GM21390 (cell line): ENCODE results near the gene GBF1.

Experiments
- ATAC-seq: cut with Tn5 transposase; IDR thresholded peaks from one replicate; pipeline ENCODE4 v1.9.1; 2021; ENCODE audit not compliant: unreplicated experiment

GBF1 gene

GRCh38 chr10:102406815-102407214 is 161.5 kb downstream of the GBF1 start:
- ATAC-seq = no peak

GRCh38 chr10:102407425-102408130 is 162.2 kb downstream of the GBF1 start:
- ATAC-seq = no peak

- ATAC-seq = no peak
These were observed 162.9 kb downstream of the GBF1 start for GRCh38 chr10:102408131-102408727.

- no peak for ATAC-seq
These were observed 163.6 kb downstream of the GBF1 start for GRCh38 chr10:102408728-102409603.

GRCh38 chr10:102409604-102410428 is 164.5 kb downstream of the GBF1 start:
- no peak for ATAC-seq

GRCh38 chr10:102410429-102411073 is 165.2 kb downstream of the GBF1 start:
- ATAC-seq = no peak

- ATAC-seq = no peak
These were observed 166.3 kb downstream of the GBF1 start for GRCh38 chr10:102411341-102412255.

- no peak for ATAC-seq
These were observed 167.0 kb downstream of the GBF1 start for GRCh38 chr10:102412293-102412692.

GRCh38 chr10:102413053-102413705 is 167.8 kb downstream of the GBF1 start:
- ATAC-seq = no peak

- ATAC-seq = no peak
These were observed 168.7 kb downstream of the GBF1 start for GRCh38 chr10:102413806-102414561.

GRCh38 chr10:102414749-102415148 is 169.4 kb downstream of the GBF1 start:
- ATAC-seq = no peak

GRCh38 chr10:102416283-102416682 is 171.0 kb downstream of the GBF1 start:
- no peak for ATAC-seq

GRCh38 chr10:102416695-102417094 is 171.4 kb downstream of the GBF1 start:
- ATAC-seq = no peak

- ATAC-seq = no peak
These were observed 173.4 kb downstream of the GBF1 start, which contains the start of gene PSD for GRCh38 chr10:102418622-102419268. Gene PSD, minus strand, starts transcription at chr10:102418785. Its CDS starts 1,747 bp downstream, at chr10:102417038.

- ATAC-seq = no peak
These were observed 174.2 kb downstream of the GBF1 start for GRCh38 chr10:102419269-102420180.

GRCh38 chr10:102420181-102420713 is 174.9 kb downstream of the GBF1 start:
- ATAC-seq = no peak
